DND-41 (cell line): Measurements from ENCODE around the gene ZNF740.

Experiments
- CTCF ChIP-seq: IDR thresholded peaks from 2 replicates; pipeline ENCODE4 v1.5.1; 2012; ENCODE audit warnings: borderline replicate concordance, low read length, moderate library complexity, mild to moderate bottlenecking; ENCODE audit not compliant: poor library complexity, severe bottlenecking; ENCODE audit errors: extremely low read depth
- EZH2 ChIP-seq: IDR thresholded peaks from 3 replicates; pipeline ENCODE4 v1.6.1; 2012; ENCODE audit warnings: borderline replicate concordance, low read depth, mild to moderate bottlenecking, moderate library complexity, low read length, inconsistent platforms; ENCODE audit not compliant: severe bottlenecking

GRCh38 chr12:53170215-53170614, 10.3 kb upstream of the ZNF740 start:
- no peak for TF ChIP-seq CTCF
- TF ChIP-seq EZH2, result no peak
